Measurements from ENCODE around the gene MPL. TPM values are rescaled to one million over a fixed set of nuclear protein-coding genes. Genes with fewer than 3 reads are reported as not detected.
A peak's percentile ranks its signal among the peaks of the same experiment; 100 is the strongest.

Gene MPL
- total RNA-seq: 0.08 TPM in 1 of 2 replicates, not detected in the other
- polyA plus RNA-seq (2012): not detected

DNA sequence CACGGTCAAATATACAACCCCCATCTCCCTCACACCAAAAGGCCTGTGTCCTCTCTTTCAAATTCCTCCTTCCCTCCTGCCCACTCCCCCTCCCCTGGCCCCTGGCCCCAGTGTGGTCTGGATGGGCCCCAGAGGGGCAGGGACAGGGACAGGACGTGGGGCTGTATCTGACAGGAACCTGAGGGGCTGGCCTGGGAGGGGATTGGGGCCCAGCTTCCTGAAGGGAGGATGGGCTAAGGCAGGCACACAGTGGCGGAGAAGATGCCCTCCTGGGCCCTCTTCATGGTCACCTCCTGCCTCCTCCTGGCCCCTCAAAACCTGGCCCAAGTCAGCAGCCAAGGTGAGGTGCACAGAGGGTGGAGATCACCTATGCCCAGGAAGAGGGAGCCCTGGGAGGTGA is at the start of gene MPL:
Gene MPL, plus strand, starts transcription at position 231 of the 400 bp plus-strand sequence. Its CDS starts 31 bp downstream, at position 262.
- DNase-seq (ENCODE audit: low read depth): no peak

DNA sequence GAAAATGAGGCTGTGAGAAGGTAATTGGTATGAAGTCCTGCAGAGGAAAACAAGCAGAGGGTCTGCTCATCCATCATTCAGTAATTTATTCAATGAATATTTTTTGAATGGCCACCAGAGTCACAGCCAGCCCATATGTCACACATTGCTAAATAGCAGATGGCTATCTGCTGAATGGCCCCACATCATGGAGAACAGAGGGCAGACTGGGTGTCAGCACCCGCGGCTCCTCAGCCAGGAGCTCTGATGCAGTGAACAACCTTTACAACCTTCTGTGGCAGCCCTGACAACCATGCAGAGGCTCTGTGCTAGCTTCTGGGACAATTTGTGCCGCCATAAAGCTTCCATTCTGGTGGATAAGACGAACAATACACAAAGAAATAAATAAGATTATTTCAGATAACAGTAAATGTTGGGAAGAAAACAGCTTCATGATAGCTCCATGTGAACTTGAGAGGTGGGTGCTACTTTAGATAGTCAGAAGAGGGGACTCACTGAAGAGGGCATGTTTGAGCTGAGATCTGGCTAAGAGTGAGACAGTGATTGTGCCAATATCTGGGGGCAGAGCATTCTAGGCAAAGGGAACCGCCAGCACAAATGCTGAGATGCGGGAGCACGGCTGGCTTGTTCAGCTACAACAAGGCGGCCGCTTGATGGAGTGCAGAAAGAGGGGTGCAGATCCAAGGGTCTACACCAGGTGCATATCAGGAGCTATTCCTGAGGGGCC is 49.4 kb upstream of the MPL start:
- DNase-seq (ENCODE audit: low read depth): no peak

DNA sequence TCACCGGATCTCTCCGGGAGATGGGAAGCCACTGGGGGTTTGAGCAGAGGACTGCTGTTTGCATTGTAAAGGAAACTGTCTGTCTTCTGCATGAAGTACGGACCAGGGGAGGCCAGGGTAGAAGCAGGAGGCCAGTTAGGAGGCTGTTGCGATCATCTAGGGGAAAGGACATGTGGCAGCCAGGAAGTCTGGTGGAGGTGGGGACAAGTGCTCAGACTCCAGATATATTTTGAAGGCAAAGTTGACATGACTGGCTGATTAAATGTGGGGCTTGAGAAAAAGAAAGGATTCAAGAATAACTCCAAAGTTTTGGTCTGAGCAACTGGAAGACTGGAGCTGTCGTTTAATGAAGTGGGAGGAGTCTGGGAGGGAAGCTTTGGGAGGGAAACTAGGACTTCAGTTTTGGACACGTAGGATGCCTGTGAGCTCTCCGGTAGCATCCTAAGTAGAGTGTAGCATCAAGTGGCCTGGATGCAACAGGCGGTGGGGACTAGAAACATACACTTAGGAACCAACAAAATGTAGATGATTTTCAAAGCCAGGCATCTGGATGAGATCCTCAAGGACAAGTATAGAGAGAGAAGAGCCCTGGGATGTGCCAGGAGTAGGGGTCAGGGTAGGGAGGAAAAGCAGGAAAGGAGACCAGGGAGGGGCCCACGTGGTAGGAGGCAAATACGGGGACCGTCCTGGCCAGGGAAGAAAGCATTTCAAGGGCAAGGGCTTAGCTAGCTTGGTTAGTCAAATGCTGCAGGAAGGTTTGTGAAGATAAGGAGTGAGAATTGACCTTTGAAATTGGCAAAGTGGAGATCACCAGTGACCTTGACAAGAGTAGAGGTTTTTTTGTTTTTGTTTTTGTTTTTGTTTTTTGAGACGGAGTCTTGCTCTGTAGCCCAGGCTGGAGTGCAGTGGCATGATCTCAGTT is 48.6 kb upstream of the MPL start:
- no peak for DNase-seq (ENCODE audit: low read depth)

DNA sequence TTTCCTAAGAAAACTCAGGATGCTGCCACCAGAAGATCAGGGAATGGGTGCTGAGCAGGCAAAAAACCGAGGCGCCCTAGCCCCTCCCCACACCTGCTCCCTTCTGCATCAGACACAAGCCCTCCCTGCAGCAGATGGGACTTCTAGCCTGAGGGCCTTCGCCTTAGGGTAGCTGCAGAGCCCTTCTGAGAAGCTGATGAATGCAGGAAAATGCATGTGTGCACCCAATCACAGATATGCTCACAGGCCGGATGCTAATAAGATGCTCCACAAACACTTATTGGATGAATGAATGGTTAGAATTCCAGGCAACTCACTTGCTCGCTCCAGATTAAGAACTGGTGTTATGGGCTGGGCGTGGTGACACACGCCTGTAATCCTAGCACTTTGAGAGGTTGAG is 45.4 kb upstream of the MPL start:
- DNase-seq (ENCODE audit: low read depth): no peak

DNA sequence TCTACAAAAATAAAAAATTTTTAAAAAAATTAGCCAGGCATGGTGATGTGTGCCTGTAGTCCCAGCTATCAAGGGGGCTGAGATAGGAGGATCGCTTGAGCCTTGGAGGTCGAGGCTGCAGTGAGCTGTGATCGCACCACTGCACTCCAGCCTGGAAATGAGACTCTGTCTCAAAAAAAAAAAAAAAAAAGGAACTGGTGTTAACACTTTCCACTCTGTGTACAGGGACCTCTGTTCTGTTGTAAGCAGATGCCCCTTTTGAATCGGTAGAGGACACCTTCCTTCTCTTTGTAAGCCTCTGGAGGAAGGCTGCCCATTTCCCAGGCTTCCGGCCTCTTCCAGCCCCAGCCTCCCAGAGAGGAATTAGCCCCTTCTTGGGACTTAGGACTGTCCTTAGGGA is 44.9 kb upstream of the MPL start:
- DNase-seq (ENCODE audit: low read depth): no peak

DNA sequence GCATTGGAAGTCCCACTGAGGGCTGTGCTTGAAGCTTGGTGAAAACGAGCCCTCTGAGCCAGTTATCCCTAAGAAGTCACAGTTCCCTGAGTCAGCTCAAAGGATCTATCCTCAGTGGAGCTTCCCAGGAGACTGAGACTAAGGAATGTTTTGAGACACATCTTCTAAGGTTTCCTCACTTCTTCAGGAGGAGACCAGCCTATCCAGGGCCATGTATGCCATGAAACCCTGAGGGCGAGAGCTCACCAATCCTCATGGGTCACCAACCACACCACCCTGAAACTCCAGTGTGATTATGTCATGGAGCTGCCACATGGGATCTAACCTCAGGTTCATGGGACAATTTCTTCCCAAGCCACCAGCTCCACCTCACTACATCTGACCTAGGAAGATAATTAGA is 44.4 kb upstream of the MPL start:
- peak; percentile 19 for DNase-seq (ENCODE audit: low read depth)

DNA sequence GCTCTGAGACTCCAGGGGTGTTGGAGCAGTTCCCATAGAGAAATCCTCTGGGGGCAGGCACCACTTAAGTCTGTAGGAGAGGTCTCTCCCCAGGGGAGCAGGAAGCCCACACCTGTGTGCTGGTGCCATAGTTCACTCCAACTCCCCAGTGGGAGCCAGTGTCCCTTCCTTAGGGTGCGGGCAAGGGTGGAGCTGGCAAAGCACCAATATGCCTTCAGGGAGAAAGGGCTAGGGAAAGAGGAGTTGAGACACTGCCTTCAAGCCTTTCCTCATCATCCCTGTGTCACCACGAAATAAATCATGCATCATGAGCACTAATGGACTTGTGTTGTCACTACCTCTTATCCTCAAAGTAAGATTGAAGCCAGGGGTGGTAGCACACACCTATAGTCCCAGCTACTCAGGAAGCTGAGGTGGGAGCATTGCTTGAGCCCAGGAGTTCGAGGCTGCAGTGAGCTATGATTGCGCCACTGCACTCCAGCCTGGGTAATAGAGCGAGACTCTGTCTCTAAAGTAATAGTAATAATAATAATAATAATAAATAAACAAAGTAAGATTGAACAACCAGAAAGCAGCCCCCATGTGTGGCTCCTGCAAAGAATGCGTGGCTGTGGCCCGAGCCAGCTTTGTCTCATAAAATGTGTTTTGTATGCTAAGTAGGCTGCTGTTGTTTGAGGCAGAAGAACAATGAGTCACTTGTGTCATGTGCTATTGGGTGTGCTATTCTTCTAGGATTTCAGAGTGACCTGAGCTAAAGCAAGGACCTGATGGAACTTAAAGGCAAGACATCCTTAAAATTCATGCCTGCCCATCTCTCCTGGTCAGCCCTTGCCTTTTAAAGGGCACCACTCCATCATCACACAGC is 43.5 kb upstream of the MPL start:
- DNase-seq (ENCODE audit: low read depth): peak; percentile 57

DNA sequence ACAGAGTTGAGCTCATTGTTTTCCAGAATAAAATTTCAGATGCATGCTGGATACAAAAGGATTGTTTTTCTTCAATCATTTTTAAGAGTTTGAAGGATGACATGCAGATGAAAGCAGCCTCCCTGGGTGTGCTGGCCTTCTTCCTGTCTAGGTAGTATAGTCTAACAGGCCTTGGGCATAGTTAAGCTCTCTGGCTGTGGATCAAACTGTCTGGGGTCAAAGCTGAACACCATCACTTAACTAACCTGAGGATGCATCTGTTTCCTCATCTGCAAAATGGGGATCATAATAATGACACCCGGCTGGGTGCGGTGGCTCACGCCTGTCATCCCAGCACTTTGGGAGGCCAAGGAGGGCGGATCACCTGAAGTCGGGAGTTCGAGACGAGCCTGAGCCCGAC is 42.9 kb upstream of the MPL start:
- no peak for DNase-seq (ENCODE audit: low read depth)

DNA sequence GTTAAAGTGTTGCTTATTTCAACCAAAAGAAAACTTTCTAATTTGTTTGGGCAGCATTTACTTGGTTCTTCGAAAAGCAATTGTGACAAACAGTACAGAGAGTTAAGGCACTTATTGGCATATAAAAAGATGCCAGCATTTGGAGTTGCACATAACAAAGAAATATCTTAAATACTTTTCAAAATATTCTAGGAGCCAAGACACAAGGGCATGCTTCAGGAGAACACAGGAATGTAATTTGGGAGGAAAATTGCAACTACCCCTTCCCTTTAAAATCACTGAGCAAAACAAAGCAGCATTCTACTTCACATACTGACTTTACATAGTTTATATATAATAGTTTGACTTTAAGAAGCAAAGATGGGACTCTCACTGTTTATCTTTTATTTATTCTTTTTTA is 41.4 kb upstream of the MPL start:
- DNase-seq (ENCODE audit: low read depth): no peak

DNA sequence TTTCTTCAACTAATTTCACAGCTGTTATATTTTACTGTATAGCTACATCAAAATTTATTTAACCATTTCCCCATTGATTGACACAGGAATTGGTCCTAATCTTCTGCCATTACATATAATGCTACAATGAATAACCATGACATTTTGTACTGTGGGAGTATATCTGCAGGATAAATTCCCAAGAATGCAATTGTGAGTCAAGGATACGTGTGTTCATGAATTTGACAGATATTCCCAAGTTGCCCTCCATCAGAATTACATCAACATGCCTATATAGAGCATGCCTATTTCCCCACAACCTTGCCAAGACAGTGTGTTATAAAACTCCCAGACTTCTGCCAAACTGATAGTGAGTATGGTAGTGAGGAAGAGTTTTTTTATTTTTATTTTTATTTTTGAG is 39.6 kb upstream of the MPL start:
- no peak for DNase-seq (ENCODE audit: low read depth)

DNA sequence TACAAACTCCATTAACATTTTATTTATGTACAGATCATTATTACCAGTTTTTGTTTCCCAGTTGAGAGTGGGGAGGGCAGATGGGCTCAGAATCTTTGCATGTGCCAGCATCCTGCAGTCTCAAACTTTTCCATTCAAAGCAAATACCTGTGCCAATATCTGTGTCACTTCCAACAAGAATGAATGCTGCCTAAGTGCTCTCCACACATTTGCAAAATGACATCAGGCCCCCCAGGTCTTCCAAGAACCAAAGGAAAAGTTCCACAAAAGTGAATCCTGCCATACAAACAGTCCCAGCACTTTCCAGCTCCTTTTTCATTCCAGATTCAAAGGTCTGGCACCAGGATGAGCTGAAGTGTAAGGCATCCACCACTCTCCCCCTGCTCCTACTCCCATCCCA is 38.5 kb upstream of the MPL start:
- no peak for DNase-seq (ENCODE audit: low read depth)

DNA sequence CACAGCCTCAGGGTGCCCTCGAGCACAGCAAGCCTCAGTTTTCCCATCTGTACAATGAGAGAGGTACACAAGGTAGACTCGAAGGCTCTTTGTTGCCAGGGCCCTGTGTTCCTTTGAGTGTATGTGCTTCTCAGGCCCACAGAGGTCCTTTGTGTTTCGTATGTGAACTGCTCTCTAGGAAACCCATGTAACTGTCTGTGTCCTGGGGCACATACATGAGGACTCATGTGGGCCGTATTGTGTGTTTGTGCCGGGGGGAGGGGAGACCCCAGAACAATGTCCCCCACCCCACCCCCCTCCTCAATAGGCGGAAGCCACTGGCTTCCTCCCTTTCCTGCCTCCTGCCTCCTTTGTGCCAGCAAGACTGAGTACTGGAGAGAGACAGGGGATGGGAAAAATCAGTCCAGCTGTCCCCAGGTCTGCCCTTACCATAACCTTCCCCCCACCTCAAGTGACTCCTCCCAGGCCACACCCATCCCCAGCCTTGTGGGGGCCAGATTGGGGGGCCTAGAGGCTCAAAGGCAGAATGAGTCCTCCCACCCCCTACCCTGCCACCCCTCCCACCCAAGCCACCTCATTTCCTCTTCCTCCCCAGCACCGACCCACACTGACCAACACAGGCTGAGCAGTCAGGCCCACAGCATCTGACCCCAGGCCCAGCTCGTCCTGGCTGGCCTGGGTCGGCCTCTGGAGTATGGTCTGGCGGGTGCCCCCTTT is 37.1 kb upstream of the MPL start, which contains the start of gene TIE1:
Gene TIE1, plus strand, starts transcription at position 605 of the 717 bp plus-strand sequence. Its CDS starts 90 bp downstream, at position 695.
- DNase-seq (ENCODE audit: low read depth): no peak

DNA sequence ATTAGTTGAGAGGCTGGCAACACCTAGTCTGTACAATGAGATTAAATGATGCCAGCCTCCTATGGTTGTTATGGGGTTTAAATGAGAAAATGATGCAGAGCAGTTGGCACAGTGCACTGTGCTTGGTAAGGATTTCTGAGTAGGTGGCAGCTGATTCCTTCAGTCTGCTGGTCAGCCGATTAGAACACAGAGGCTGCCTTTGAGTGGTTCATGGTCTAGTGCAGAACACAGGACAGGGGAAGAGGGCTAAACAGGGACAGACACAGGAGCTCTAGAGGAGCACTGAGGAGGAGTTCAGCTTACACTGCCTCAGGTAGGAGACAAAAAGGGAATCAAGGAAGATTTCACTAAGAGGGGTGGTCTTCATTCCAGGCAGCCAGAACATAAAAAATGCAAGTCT is 35.4 kb upstream of the MPL start:
- no peak for DNase-seq (ENCODE audit: low read depth)

DNA sequence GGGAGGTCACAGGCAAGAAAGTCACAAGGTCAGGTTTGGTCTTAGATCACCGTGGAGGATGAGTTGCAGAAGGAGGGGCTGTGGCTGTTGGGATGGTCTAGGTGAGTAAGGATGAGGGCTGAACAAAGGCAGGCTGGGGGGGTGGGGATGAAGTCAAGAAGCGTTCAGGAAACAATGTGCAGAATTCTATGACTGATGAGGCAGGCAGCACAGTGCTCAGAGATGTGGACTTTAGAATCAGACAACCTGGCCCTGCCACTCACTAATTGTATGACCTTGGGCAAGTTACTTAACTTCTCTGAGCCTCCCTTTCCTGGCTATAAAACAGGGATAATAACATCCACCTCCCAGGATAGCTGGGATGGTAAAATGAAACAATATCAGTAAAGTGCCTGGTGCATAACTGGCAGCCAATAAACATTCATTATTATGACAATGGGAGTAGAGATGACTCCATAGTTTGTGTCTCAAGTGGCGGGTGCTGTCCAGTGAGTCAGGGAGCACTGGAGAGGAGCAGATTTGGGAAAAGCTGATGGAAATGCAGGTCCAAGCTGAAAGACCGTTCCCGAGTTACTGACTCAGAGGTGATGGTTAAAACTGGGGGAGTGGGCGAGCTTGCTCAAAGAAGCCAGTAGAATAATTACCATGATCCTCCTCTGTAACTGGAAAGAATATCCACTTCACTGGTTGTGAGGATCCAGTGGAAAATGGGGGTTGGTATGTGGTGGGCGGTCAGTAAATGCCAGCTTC is 34.7 kb upstream of the MPL start:
- DNase-seq (ENCODE audit: low read depth): no peak

DNA sequence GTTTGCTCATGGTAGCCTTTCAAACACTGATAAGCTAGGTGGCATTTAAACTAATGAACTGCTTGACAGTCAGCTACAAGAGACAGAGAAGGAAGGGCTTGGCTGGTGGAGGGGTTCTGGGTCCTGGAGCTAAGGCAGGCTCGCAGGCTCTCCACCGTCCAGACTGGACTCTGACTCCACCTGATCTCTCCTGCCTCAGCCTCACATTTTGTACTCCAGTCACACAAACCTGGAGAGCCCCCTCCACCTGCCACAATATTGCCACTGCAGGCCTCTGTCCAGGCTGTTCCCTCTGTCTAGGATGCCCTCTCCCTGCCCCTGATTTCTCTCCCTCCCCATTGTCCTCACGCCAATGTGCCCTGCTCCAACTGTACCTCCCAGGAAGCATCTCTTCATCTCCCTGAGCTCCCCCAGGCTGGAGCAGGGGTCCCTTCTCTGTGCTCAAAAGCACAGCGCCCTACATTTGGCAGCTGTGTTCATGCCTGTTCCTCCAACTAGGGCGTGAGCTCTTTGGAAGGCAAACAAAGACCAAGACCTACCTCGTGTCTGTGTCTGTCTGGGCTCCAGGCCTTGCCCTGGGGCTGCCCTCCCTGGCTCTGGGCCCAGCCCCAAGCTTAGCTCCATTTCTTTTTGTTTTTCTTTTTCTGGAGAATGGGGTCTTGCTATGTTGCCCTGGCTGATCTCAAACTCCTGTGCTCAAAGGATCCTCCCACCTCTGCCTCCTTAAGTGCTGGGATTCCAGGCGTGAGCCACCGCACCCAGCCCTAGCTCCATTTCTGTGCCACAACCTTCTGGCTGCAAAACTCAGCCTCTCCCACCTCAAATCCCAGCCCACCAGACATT is 33.9 kb upstream of the MPL start:
- DNase-seq (ENCODE audit: low read depth): no peak

DNA sequence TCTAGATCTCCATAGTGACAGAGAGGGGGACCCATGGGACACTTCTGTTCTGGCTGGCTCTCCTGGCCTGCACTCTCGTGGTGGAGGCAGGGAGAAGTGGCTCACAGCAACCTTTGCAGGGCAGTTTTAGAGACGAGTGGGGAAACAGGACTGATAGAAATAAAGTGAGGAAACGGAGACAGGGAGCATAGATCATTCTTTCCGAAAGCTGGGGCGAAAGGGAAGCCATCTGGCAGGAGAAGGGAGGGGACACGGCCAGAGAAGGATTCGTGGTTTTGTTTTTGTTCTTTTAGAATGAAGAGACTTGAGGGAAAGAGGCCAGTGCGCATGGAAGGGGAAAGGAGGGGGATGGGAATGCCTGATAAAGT is 33.3 kb upstream of the MPL start:
- DNase-seq (ENCODE audit: low read depth): no peak

DNA sequence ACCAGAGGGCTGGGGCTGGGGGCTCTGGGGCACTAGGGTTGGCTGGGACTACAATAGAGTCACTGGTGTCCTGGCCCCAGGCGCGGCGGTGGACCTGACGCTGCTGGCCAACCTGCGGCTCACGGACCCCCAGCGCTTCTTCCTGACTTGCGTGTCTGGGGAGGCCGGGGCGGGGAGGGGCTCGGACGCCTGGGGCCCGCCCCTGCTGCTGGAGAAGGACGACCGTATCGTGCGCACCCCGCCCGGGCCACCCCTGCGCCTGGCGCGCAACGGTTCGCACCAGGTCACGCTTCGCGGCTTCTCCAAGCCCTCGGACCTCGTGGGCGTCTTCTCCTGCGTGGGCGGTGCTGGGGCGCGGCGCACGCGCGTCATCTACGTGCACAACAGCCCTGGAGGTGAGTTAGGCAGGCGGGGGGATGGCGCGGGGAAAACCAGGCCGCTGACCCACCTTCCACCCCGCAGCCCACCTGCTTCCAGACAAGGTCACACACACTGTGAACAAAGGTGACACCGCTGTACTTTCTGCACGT is 32.8 kb upstream of the MPL start:
- DNase-seq (ENCODE audit: low read depth): no peak

DNA sequence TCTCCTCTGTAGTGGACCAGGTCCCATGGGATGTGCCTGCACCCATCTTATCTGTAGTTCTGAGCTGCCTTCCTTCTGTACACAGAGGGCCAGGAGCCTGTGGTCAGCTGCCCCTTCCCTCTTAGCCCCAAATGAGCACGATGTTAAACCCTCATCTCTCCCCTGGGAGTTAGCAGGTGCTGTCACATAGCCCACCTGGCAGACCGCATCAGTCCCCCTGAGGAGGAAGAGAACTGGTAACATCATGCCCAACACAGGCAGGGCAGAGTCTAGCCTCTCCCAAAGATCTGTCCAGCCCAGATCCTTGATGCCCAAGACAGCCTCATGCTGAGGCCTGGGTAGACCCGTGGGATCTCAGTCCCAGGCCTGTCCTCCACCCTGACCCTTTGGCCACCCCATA is 32.2 kb upstream of the MPL start:
- DNase-seq (ENCODE audit: low read depth): no peak

Data from myocyte (in vitro differentiated cells).